ENCODE results near the gene DTNB.

DTNB gene

GRCh38 chr2:25505622-25506021 lies 167.8 kb downstream of the DTNB start:
- Mint-ChIP-seq H3K27ac (peak overlapping the region; percentile 11), H3K9me3 (no peaks in the 10 kb centered on the region)
- ATAC-seq = no peak

GRCh38 chr2:25505182-25505581 lies 168.2 kb downstream of the DTNB start:
- no peaks in the 10 kb centered on the region for H3K4me1 Mint-ChIP-seq
- no peak for ATAC-seq
- DNase-seq (ENCODE audit: low spot score in 2 of 2) = no peak
- no peaks in the 10 kb centered on the region for H3K9me3 Mint-ChIP-seq
- no peak overlapping the region for H3K4me3 Mint-ChIP-seq
- H3K36me3 Mint-ChIP-seq = no peaks in the 10 kb centered on the region
- H3K27ac Mint-ChIP-seq = peak overlapping the region; percentile 11

More at GRCh38 chr2:25505622-25506021, 167.8 kb downstream of the DTNB start:
- H3K4me3 Mint-ChIP-seq = no peak overlapping the region
- no peak for DNase-seq (ENCODE audit: low spot score in 2 of 2)
- H3K4me1 Mint-ChIP-seq = no peaks in the 10 kb centered on the region
- no peaks in the 10 kb centered on the region for H3K36me3 Mint-ChIP-seq

GRCh38 chr2:25504266-25504665 lies 169.1 kb downstream of the DTNB start:
- no peaks in the 10 kb centered on the region for H3K9me3 Mint-ChIP-seq
- no peaks in the 10 kb centered on the region for H3K36me3 Mint-ChIP-seq
- H3K4me3 Mint-ChIP-seq = no peak overlapping the region
- H3K27ac Mint-ChIP-seq = no peak overlapping the region
- ATAC-seq (no peak), DNase-seq (ENCODE audit: low spot score in 2 of 2) (no peak)
- no peaks in the 10 kb centered on the region for H3K4me1 Mint-ChIP-seq

DNA sequence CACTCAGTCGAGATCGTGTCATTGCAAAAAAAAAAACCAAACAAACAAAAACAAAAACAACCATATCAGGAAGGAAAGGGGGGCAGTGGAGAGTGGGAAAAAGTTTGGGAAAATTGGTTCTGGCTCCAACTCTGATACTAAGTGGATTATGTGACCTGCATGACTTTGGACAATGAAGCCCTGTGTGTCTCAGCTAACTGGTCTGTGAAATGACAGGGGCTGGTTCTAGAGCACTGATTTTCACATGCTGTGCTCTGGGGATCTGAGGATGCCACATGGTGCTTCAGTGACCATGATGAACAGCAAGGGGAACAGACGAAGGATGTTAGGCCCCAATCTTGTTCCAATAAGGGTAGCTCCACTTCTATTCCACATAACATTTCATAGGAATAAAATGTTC lies 174.2 kb downstream of the DTNB start:
- Mint-ChIP-seq H3K9me3 (no peaks in the 10 kb centered on the region), H3K36me3 (no peaks in the 10 kb centered on the region), H3K27ac (no peak overlapping the region), H3K4me1 (peaks cover 8% of the 10 kb centered on the region), H3K4me3 (no peak overlapping the region)
- DNase-seq (ENCODE audit: low spot score in 2 of 2) = no peak
- ATAC-seq = no peak

DNA sequence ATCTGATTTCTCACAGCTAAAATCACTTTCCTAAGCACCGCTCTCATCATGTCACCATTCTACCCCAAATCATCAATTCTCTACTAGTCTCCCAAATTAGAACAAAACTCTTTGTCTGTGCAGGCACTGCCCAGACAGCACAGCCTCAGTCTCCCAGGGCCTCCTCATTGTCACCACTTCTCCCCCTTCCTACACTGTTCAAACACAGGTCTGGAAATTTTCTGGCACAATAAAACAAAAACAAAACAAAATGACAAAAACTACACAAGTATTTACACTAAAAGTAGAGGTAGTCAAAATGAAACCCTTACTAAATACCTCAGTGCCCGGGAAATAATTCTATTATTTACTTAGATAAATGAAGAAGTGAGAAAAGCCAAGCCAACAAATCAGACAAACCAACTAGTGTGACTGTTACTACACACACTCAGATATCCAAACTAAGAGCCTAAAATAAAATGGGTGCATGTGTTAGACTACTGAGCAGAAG lies 175.4 kb downstream of the DTNB start:
- peak overlapping the region; percentile 3 for H3K27ac Mint-ChIP-seq
- no peak overlapping the region for H3K4me3 Mint-ChIP-seq
- no peaks in the 10 kb centered on the region for H3K9me3 Mint-ChIP-seq
- no peaks in the 10 kb centered on the region for H3K36me3 Mint-ChIP-seq
- ATAC-seq (no peak), DNase-seq (ENCODE audit: low spot score in 2 of 2) (no peak)
- H3K4me1 Mint-ChIP-seq = peaks cover 8% of the 10 kb centered on the region

DNA sequence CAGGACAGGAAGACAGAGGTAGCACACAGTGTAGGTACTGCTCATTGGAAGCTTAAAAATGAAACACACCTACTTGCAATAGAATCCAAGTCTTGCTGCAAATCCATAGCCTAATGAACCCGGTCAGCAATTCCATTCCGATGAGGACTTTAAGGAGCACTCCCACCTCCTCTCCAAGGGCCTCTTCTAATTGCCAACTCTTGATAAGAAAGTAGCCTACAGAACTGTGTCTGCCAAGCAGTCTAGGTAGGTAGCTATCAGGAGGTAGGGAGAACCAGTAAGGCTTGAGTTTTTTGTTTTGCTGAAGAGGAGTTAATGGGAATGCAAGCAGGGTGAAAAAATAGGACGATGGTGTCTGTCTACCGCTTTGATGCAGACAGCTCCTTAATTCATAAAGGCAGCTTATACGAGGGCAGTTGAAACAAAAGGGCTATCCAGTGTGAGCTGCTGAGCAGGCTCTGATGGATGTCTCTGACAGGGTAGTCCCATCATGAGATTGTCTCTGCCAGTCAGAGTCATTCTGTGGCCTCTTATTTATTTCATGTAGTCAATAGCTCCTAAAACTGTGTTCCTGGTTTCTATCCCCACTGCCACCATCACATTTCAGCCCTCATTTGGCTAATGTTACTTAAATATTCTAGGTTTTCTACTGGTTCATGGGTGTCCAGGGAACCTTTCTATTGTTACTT lies 176.0 kb downstream of the DTNB start:
- no peak for DNase-seq (ENCODE audit: low spot score in 2 of 2)
- no peak for ATAC-seq
- H3K4me1 Mint-ChIP-seq = peaks cover 11% of the 10 kb centered on the region
- H3K9me3 Mint-ChIP-seq = no peaks in the 10 kb centered on the region
- no peak overlapping the region for H3K4me3 Mint-ChIP-seq
- peak overlapping the region; percentile 3 for H3K27ac Mint-ChIP-seq
- H3K36me3 Mint-ChIP-seq = no peaks in the 10 kb centered on the region

DNA sequence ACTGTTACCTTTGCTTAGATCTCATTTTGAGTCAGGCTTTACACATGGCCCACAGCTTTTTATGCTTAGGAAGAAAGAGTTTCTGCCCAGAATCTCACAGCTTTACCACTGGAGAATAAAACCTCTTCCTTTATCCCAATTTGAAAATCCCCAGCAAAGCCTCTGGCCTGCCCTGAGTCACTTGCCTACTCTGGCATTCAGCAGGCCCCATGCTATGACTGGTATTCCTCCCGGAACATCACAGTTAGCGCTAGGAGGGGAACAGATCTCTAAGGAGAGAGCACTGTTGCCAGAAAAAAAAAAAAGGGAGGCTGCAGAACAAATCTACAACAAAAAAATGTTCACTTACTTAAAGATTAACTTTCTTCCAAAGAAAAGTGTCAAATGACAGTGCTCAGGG lies 178.8 kb downstream of the DTNB start:
- peaks cover 13% of the 10 kb centered on the region for H3K4me1 Mint-ChIP-seq
- DNase-seq (ENCODE audit: low spot score in 2 of 2) = no peak
- ATAC-seq = no peak
- H3K27ac Mint-ChIP-seq = no peak overlapping the region
- H3K9me3 Mint-ChIP-seq = no peaks in the 10 kb centered on the region
- no peak overlapping the region for H3K4me3 Mint-ChIP-seq
- H3K36me3 Mint-ChIP-seq = no peaks in the 10 kb centered on the region

DNA sequence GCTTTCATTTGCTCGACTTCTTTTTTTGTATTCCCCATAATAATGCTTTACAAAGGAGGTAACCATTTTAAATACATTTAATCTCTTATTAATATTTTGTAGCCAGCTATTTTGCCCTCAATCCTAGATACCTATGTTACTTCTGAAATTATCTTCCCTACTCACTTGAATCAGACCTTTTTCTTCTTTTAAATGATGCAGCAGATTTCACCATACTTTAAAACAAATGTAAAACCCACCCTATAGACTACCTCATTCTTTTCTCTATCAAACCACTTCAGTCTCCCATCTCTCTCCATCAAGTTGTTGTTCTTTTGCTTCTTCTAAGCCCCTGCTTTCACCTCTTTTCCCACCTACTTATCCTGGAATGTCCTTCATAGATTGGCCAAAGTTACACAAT lies 180.2 kb downstream of the DTNB start:
- H3K27ac Mint-ChIP-seq = no peak overlapping the region
- no peak overlapping the region for H3K4me3 Mint-ChIP-seq
- H3K4me1 Mint-ChIP-seq = peaks cover 10% of the 10 kb centered on the region
- no peaks in the 10 kb centered on the region for H3K36me3 Mint-ChIP-seq
- no peak for ATAC-seq
- H3K9me3 Mint-ChIP-seq = no peaks in the 10 kb centered on the region
- no peak for DNase-seq (ENCODE audit: low spot score in 2 of 2)

DNA sequence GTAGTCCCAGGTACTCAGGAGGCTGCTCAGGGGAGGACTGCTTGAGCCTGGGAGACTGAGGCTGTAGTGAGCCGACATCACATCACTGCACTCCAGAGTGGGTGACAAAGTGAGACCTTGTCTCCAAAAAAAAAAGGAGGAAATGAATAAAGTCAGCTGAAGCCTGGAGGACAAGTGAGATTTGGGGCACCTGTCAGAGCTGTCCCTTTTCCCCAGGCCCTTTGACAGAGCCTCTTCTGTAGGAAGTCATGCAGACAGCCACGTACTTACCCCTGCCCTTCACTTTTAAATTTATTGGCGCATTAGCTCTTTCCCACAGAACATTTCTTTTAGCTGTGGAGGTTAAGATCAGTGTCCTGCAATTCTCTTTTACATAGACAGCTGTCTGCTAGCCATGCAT lies 180.7 kb downstream of the DTNB start:
- H3K4me3 Mint-ChIP-seq = no peak overlapping the region
- H3K9me3 Mint-ChIP-seq = no peaks in the 10 kb centered on the region
- no peak for DNase-seq (ENCODE audit: low spot score in 2 of 2)
- H3K36me3 Mint-ChIP-seq = no peaks in the 10 kb centered on the region
- H3K27ac Mint-ChIP-seq = peak overlapping the region; percentile 70
- H3K4me1 Mint-ChIP-seq = peaks cover 5% of the 10 kb centered on the region
- ATAC-seq = no peak

- H3K4me1 Mint-ChIP-seq = peaks cover 4% of the 10 kb centered on the region
- H3K9me3 Mint-ChIP-seq = no peaks in the 10 kb centered on the region
- peak; percentile 62 for ATAC-seq
- no peak overlapping the region for H3K4me3 Mint-ChIP-seq
- peak overlapping the region; percentile 70 for H3K27ac Mint-ChIP-seq
- H3K36me3 Mint-ChIP-seq = no peaks in the 10 kb centered on the region
- no peak for DNase-seq (ENCODE audit: low spot score in 2 of 2)
Observed at GRCh38 chr2:25491966-25492532, 181.3 kb downstream of the DTNB start.

DNA sequence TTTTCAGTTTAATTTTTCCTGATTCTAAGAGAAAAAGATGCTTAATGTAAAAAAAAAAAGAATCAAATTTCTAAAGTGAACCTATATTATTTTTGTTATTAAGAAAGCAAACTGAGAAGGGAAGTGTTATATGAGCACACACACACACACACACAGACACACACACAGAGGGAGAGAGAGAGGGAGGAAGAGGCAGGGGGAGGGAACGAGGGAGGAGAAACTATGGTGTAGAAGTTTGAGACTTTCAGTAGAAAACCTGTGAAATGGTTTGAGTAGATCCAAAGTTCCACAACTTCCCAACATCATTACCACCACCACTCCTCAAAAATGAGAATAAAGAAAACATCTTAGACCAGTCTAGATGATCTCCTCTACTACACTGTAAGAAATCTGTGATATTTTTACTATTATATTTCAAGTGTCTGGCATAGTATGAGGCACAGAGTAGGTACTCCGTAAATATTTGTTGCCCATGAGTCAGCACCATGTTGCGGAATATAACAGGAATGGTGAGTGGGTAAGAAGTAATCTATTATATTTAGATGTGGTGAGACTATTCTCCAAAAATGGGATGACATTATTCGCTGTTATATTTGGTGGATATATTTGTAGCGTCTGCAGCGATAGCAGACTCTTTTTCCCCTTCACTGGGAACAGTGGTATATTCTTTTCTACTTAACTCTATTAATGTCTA lies 182.2 kb downstream of the DTNB start:
- no peak overlapping the region for H3K4me3 Mint-ChIP-seq
- no peaks in the 10 kb centered on the region for H3K9me3 Mint-ChIP-seq
- ATAC-seq = no peak
- H3K36me3 Mint-ChIP-seq = no peaks in the 10 kb centered on the region
- H3K27ac Mint-ChIP-seq = no peak overlapping the region
- peaks cover 4% of the 10 kb centered on the region for H3K4me1 Mint-ChIP-seq
- DNase-seq (ENCODE audit: low spot score in 2 of 2) = no peak

- Mint-ChIP-seq H3K27ac (no peak overlapping the region), H3K4me1 (peaks cover 4% of the 10 kb centered on the region), H3K4me3 (no peak overlapping the region), H3K36me3 (no peaks in the 10 kb centered on the region), H3K9me3 (no peaks in the 10 kb centered on the region)
- no peak for DNase-seq (ENCODE audit: low spot score in 2 of 2)
- ATAC-seq = no peak
Observed at GRCh38 chr2:25490217-25490616, 183.2 kb downstream of the DTNB start.

DNA sequence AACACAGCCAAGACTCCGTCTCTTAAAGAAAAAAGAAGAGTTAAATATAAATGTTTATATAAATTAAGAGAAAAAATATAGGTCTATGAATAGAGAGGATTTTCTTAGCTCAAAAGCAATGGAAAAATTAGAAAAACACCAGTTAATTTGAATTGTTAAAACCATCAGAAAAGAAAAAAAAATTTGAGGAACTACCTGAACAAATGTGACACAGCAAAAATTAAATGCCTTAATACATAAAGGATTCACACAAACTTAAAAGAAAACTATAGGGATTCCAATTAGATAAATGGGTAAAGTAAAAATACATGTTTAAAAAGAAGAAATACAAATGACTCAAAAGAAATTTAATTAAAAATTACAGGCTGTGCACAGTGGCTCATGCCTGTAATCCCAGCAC lies 183.7 kb downstream of the DTNB start:
- no peak for DNase-seq (ENCODE audit: low spot score in 2 of 2)
- H3K4me1 Mint-ChIP-seq = peaks cover 4% of the 10 kb centered on the region
- ATAC-seq = no peak
- no peaks in the 10 kb centered on the region for H3K36me3 Mint-ChIP-seq
- H3K4me3 Mint-ChIP-seq = no peak overlapping the region
- no peak overlapping the region for H3K27ac Mint-ChIP-seq
- H3K9me3 Mint-ChIP-seq = no peaks in the 10 kb centered on the region

DNA sequence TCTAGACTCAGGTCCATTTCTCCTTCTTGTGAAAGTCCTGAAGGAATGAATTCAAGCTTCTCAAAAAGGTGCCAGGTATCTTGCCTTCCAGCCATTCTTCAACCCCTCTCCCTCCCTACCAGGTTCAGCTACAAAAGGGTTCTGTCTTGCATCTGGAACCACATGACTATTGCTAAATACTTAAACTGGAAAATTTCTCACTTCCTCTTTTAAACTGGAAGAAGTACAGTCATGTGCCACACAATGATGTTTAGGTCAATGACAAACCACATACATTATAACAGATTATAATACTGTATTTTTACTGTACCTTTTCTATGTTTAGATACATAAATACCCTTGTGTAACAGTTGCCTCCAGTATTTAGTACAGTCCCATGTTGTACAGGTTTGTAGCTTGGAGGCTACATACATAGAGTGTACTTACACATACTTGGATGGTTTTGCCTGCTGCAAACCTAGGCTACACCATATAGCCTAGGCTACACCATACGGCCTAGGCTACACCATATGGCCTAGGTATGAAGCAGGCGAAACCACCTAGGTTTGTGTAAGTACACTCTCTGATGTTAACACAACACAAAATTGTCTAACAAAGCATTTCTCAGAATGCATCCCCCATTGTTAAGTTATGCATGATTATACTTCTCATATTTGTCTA lies 189.6 kb downstream of the DTNB start:
- no peak for ATAC-seq
- DNase-seq (ENCODE audit: low spot score in 2 of 2) = no peak
- no peaks in the 10 kb centered on the region for H3K9me3 Mint-ChIP-seq
- no peaks in the 10 kb centered on the region for H3K36me3 Mint-ChIP-seq
- no peak overlapping the region for H3K4me3 Mint-ChIP-seq
- no peak overlapping the region for H3K27ac Mint-ChIP-seq
- H3K4me1 Mint-ChIP-seq = no peaks in the 10 kb centered on the region

DNA sequence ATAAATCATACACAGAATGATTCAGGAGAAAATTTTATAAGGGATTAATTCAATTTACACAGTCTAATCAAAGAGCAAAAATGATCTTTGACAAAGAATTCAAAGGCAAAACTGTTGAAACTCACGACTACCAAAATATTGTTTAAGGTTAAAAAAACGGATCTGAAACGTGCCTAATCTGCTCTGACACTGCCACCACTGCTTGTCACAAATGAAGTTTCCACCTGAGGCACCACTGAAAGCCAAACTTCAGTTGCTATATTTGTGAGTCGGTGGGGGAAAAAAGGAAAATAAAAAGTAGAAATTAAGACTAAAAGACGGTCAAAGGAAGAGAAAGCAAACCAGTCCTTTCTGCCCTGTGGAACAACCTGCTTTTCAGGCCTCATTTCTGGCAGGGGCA lies 191.0 kb downstream of the DTNB start:
- ATAC-seq (no peak), DNase-seq (ENCODE audit: low spot score in 2 of 2) (no peak)
- no peak overlapping the region for H3K27ac Mint-ChIP-seq
- H3K4me3 Mint-ChIP-seq = no peak overlapping the region
- no peaks in the 10 kb centered on the region for H3K4me1 Mint-ChIP-seq
- no peaks in the 10 kb centered on the region for H3K36me3 Mint-ChIP-seq
- H3K9me3 Mint-ChIP-seq = no peaks in the 10 kb centered on the region

Data from stimulated activated effector memory CD8-positive, alpha-beta T cell treated with anti-CD3 and anti-CD28 coated beads, Interleukin-12 subunit alpha, Interleukin-12 subunit beta, amount 100 ng/mL, for 72 hours (primary cell).